IPS-15b (cell line): ENCODE data around the gene BLVRB.
"Not testable (repeated sequence)": the region's sequence is repeated elsewhere in the genome, so short reads cannot be mapped to it uniquely, and the experiment has no call there.

Experiments
- H3K27me3 ChIP-seq: one replicate; pipeline ENCODE4 v1.6.1; 2013; ENCODE audit warnings: low read length; ENCODE audit not compliant: control insufficient read depth, insufficient read depth
- H3K36me3 ChIP-seq: one replicate; pipeline ENCODE4 v1.6.1; 2013; ENCODE audit warnings: low read length; ENCODE audit not compliant: control insufficient read depth, insufficient read depth
- H3K4me1 ChIP-seq: one replicate; pipeline ENCODE4 v1.6.1; 2013; ENCODE audit warnings: mild to moderate bottlenecking, low read length; ENCODE audit not compliant: control insufficient read depth, insufficient read depth
- H3K4me3 ChIP-seq: one replicate; pipeline ENCODE4 v1.5.1; 2013; ENCODE audit warnings: low read depth, low read length
- H3K9ac ChIP-seq: one replicate; pipeline ENCODE4 v1.6.1; 2013; ENCODE audit warnings: low read depth, mild to moderate bottlenecking, low read length
- H3K9me3 ChIP-seq: one replicate; pipeline ENCODE4 v1.6.1; 2013; ENCODE audit warnings: mild to moderate bottlenecking, low read length; ENCODE audit not compliant: control insufficient read depth, insufficient read depth

The BLVRB gene

GRCh38 chr19:40502647-40503319 is 37.2 kb upstream of the BLVRB start:
- H3K36me3 ChIP-seq = no peaks in the 10 kb centered on the region
- no peak overlapping the region for H3K9ac ChIP-seq

DNA sequence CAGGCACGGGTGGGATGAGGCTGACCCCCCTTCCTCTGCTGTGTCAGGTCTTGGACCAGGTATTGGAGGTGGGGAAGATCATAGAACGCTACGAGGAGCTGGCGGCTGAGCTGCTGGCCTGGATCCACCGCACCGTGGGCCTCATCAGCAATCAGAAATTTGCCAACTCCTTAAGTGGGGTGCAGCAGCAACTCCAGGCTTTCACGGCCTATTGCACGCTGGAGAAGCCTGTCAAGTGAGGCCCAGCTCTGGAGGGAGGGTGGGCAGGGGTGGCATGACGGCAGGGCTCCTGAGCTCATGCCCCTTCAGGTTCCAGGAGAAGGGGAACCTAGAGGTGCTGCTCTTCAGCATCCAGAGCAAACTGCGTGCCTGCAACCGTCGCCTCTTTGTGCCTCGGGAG is 36.5 kb upstream of the BLVRB start:
- Histone ChIP-seq H3K9me3 (no peaks in the 10 kb centered on the region), H3K4me3 (no peak overlapping the region), H3K4me1 (no peaks in the 10 kb centered on the region), H3K27me3 (peaks cover 9% of the 10 kb centered on the region), H3K36me3 (no peaks in the 10 kb centered on the region), H3K9ac (no peak overlapping the region)

More at GRCh38 chr19:40502647-40503319, 37.2 kb upstream of the BLVRB start:
- Histone ChIP-seq H3K4me1 (no peaks in the 10 kb centered on the region), H3K27me3 (peaks cover 9% of the 10 kb centered on the region), H3K9me3 (no peaks in the 10 kb centered on the region), H3K4me3 (no peak overlapping the region)

- H3K4me1 ChIP-seq = no peaks in the 10 kb centered on the region
- H3K9me3 ChIP-seq = no peaks in the 10 kb centered on the region
- H3K4me3 ChIP-seq = no peak overlapping the region
These were observed 36.1 kb upstream of the BLVRB start for GRCh38 chr19:40501599-40501998.

GRCh38 chr19:40500678-40501530 is 35.4 kb upstream of the BLVRB start:
- H3K9ac ChIP-seq, H3K4me1 ChIP-seq, H3K4me3 ChIP-seq, H3K36me3 ChIP-seq, H3K27me3 ChIP-seq, H3K9me3 ChIP-seq: not testable (repeated sequence)

More at GRCh38 chr19:40501599-40501998, 36.1 kb upstream of the BLVRB start:
- Histone ChIP-seq H3K9ac (no peak overlapping the region), H3K27me3 (peaks cover 9% of the 10 kb centered on the region), H3K36me3 (no peaks in the 10 kb centered on the region)

DNA sequence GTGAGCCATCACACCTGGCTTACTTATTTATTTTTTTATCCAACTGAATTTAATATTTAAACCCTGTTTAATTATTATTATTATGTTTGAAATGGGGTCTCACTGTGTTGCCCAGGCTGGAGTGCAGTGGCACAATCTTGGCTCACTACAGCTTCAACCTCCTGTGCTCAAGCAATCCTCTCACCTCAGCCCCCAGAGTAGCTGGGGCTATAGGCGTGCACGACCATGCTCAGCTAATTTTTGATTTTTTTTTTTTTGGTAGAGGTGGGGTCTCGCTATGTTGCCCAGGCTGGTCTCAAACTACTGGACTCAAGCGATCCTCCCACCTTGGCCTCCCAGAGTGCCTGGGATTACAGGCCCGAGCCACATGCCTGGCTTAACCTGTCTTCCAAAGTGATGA is 33.8 kb upstream of the BLVRB start:
- H3K9ac ChIP-seq = no peak overlapping the region
- H3K36me3 ChIP-seq = no peaks in the 10 kb centered on the region
- H3K4me3 ChIP-seq = no peak overlapping the region
- H3K9me3 ChIP-seq = no peaks in the 10 kb centered on the region
- H3K4me1 ChIP-seq = no peaks in the 10 kb centered on the region
- peaks cover 2% of the 10 kb centered on the region for H3K27me3 ChIP-seq

- Histone ChIP-seq H3K36me3 (no peaks in the 10 kb centered on the region), H3K4me3 (no peak overlapping the region), H3K4me1 (no peaks in the 10 kb centered on the region), H3K27me3 (peaks cover 7% of the 10 kb centered on the region), H3K9ac (no peak overlapping the region), H3K9me3 (no peaks in the 10 kb centered on the region)
These were observed 31.7 kb upstream of the BLVRB start for GRCh38 chr19:40497214-40497613.

GRCh38 chr19:40494191-40494838 is 28.8 kb upstream of the BLVRB start:
- H3K27me3 ChIP-seq = peaks cover 7% of the 10 kb centered on the region
- H3K4me1 ChIP-seq = no peaks in the 10 kb centered on the region
- H3K4me3 ChIP-seq = no peak overlapping the region
- no peak overlapping the region for H3K9ac ChIP-seq
- H3K9me3 ChIP-seq = no peaks in the 10 kb centered on the region
- H3K36me3 ChIP-seq = no peaks in the 10 kb centered on the region

DNA sequence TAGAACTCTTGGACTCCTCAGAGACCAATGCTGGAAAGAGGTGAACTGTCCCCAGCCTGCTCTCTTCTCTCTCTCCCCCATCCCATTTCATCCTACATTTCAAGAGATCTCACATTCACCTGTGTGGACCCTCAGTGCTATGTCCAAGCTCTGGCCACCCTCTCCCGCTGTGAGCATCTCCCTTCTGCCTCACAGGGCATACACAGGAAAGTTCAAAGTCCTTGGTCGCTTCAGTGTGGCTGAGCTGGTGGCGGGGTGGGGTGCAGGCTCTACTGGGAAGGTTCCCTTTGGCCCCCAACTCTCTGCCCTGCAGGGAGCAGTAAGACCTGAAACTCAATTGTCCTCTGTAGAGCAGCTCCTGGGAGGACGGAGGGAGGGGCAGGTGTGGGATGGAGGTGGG is 28.2 kb upstream of the BLVRB start:
- no peaks in the 10 kb centered on the region for H3K4me1 ChIP-seq
- no peak overlapping the region for H3K4me3 ChIP-seq
- no peaks in the 10 kb centered on the region for H3K36me3 ChIP-seq
- peaks cover 7% of the 10 kb centered on the region for H3K27me3 ChIP-seq
- no peaks in the 10 kb centered on the region for H3K9me3 ChIP-seq
- H3K9ac ChIP-seq = no peak overlapping the region

DNA sequence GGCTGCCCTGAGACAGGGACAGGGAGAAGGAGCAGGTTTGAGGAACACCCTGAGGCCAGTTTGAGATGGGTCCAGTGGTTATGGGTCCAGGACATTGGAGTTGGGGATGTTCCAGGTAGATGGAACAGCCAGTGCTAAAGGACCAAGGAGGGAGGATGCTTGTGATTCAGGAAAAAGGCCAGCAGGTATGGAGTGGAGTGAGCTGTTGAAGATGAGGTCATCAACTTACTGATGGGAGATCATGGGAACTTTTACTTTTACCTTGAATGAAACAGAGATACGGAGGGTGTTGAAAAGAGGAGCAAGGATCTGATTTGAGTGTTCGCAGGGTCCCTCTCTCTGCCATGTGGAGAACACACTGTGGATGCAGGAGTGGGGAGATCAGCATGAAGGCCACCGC is 26.7 kb upstream of the BLVRB start:
- H3K4me3 ChIP-seq = no peak overlapping the region
- H3K4me1 ChIP-seq = no peaks in the 10 kb centered on the region
- no peak overlapping the region for H3K9ac ChIP-seq
- peaks cover 7% of the 10 kb centered on the region for H3K27me3 ChIP-seq
- no peaks in the 10 kb centered on the region for H3K36me3 ChIP-seq
- no peaks in the 10 kb centered on the region for H3K9me3 ChIP-seq

GRCh38 chr19:40489882-40490230 is 24.3 kb upstream of the BLVRB start:
- no peaks in the 10 kb centered on the region for H3K36me3 ChIP-seq
- no peaks in the 10 kb centered on the region for H3K9me3 ChIP-seq
- H3K27me3 ChIP-seq = peaks cover 9% of the 10 kb centered on the region
- no peak overlapping the region for H3K4me3 ChIP-seq
- no peak overlapping the region for H3K9ac ChIP-seq
- H3K4me1 ChIP-seq = no peaks in the 10 kb centered on the region

GRCh38 chr19:40486017-40486416 is 20.5 kb upstream of the BLVRB start:
- Histone ChIP-seq H3K9me3 (no peaks in the 10 kb centered on the region), H3K4me3 (no peak overlapping the region), H3K36me3 (no peaks in the 10 kb centered on the region), H3K27me3 (peaks cover 2% of the 10 kb centered on the region), H3K9ac (no peak overlapping the region), H3K4me1 (no peaks in the 10 kb centered on the region)
